Stomach (tissue), 9 donors: ENCODE results near the gene ITGAD. TPM values are rescaled to one million over a fixed set of nuclear protein-coding genes. Genes with fewer than 3 reads are reported as not detected.
"Not testable (repeated sequence)": the region's sequence is repeated elsewhere in the genome, so short reads cannot be mapped to it uniquely, and the experiment has no call there.

ENCODE experiments used
- DNase-seq, 2 donors: peaks; one replicate each; pipeline versions ENCODE4 v3.0.0 to v3.0.0-alpha.2; 2013 to 2019
- H3K27ac ChIP-seq, 5 donors: fragments of 200-600 bp in 4 of 5; sonication (generic) in 4 of 5; one replicate each; pipeline ENCODE4 v1.5.1; 2013 to 2019; ENCODE audit warnings: mild to moderate bottlenecking in 1 of 5, moderate library complexity in 1 of 5
- H3K27me3 ChIP-seq, 3 donors: fragments of 200-600 bp; sonication (generic); one replicate each; pipeline ENCODE4 v1.5.1; 2017 to 2019; ENCODE audit warnings: mixed run types in 1 of 3
- H3K36me3 ChIP-seq, 4 donors: fragments of 200-600 bp; sonication (generic); 1 replicate in 3 of 4; 2 replicates in 1 of 4; pipeline ENCODE4 v1.5.1; 2016 to 2019
- H3K4me1 ChIP-seq, 4 donors: fragments of 200-600 bp; sonication (generic); one replicate each; pipeline ENCODE4 v1.5.1; 2016 to 2019
- H3K4me3 ChIP-seq, 4 donors: fragments of 200-600 bp; sonication (generic) in 3 of 4; one replicate each; pipeline ENCODE4 v1.5.1; 2016 to 2019; ENCODE audit warnings: mild to moderate bottlenecking in 1 of 4
- H3K9me3 ChIP-seq, 4 donors: fragments of 200-600 bp; sonication (generic); one replicate each; pipeline ENCODE4 v1.5.1; 2016 to 2019
- EP300 ChIP-seq: sonication (generic); formaldehyde crosslinking; IDR thresholded peaks from one replicate; pipeline ENCODE4 v1.6.1; 2017; ENCODE audit warnings: antibody characterized with exemption
- POLR2A ChIP-seq, 4 donors: fragments of 450-650 bp; IDR thresholded peaks; one replicate each; pipeline ENCODE4 v1.6.1; 2016; ENCODE audit warnings: antibody characterized with exemption in 4 of 4, control low read depth in 2 of 4, mild to moderate bottlenecking in 1 of 4, moderate library complexity in 1 of 4
- POLR2AphosphoS5 ChIP-seq, 3 donors: sonication (generic); formaldehyde crosslinking; IDR thresholded peaks; one replicate each; pipeline ENCODE4 v1.6.1; 2016; ENCODE audit warnings: antibody characterized with exemption in 3 of 3
- WGBS, 5 donors: extraction: QIAGEN DNeasy Blood & Tissue Kit in 3 of 5; methylation state at CpG; one replicate each; pipeline versions ENCODE4 v1.1.5 to v1.1.7; 2013 to 2018; 5-methylcytosine and 5-hydroxymethylcytosine counted together
- intact Hi-C: fragments of 100-400 bp; cut with DNase I; formaldehyde crosslinking; loops from one replicate; pipeline ENCODE4 v1.15.1; 2023; ENCODE audit warnings: low total_unique reads
- polyA plus RNA-seq, 3 donors: library from polyadenylated mRNA; stranded (reverse); fragments of 200-250 nt; gene quantifications; one replicate each; pipeline ENCODE4 v1.2.3, GENCODE V29; 2013
- total RNA-seq, 5 donors: library from RNA; depleted of rRNA; stranded (reverse); fragments of >200 nt; gene quantifications; one replicate each; pipeline versions ENCODE4 v1.1.0 to v1.2.3, GENCODE V29; 2014 to 2016
- TF ChIP-seq, protein P1 (sequence below), 7 experiments: fragments of 450-650 bp in 4 of 7; fragments of 200-600 bp in 3 of 7; sonication (generic) in 3 of 7; IDR thresholded peaks; one replicate each; pipeline ENCODE4 v1.5.1; 2016 to 2019; ENCODE audit warnings: antibody characterized with exemption in 7 of 7, control low read depth in 2 of 7, mild to moderate bottlenecking in 1 of 7
- donor health status: healthy with polysubstance abuse.
- donor health status: Bipolar disorder and iron deficiency.
- donor health status: healthy.

Gene ITGAD
- total and polyA plus RNA-seq, 8 donors, result 0.29 to 0.37 TPM; not detected in 6

GRCh38 chr16:31416371-31416770 is 23.2 kb downstream of the ITGAD start:
- 71 to 84% (median 78%) methylated on average over 11 of the region's 11 CpGs for WGBS, 5 donors
- Histone ChIP-seq H3K27me3 (peaks cover 0 to 19% (median 2%) of the 10 kb centered on the region in 3 donors), H3K36me3 (no peaks in the 10 kb centered on the region), H3K9me3 (peaks cover 0 to 5% (median 2%) of the 10 kb centered on the region in 4 donors), H3K4me3 (no peak overlapping the region), H3K27ac (no peak overlapping the region), H3K4me1 (no peaks in the 10 kb centered on the region)
- no peak for DNase-seq
- intact Hi-C loops, result no loop called here
- TF ChIP-seq, protein P1, sequence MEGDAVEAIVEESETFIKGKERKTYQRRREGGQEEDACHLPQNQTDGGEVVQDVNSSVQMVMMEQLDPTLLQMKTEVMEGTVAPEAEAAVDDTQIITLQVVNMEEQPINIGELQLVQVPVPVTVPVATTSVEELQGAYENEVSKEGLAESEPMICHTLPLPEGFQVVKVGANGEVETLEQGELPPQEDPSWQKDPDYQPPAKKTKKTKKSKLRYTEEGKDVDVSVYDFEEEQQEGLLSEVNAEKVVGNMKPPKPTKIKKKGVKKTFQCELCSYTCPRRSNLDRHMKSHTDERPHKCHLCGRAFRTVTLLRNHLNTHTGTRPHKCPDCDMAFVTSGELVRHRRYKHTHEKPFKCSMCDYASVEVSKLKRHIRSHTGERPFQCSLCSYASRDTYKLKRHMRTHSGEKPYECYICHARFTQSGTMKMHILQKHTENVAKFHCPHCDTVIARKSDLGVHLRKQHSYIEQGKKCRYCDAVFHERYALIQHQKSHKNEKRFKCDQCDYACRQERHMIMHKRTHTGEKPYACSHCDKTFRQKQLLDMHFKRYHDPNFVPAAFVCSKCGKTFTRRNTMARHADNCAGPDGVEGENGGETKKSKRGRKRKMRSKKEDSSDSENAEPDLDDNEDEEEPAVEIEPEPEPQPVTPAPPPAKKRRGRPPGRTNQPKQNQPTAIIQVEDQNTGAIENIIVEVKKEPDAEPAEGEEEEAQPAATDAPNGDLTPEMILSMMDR (IDR thresholded peaks at IDR 0.05), result no peak
- TF ChIP-seq POLR2A (IDR thresholded peaks at IDR 0.05), result no peak
- no peak for TF ChIP-seq EP300
- no peak for TF ChIP-seq POLR2AphosphoS5 (IDR thresholded peaks at IDR 0.05)

DNA sequence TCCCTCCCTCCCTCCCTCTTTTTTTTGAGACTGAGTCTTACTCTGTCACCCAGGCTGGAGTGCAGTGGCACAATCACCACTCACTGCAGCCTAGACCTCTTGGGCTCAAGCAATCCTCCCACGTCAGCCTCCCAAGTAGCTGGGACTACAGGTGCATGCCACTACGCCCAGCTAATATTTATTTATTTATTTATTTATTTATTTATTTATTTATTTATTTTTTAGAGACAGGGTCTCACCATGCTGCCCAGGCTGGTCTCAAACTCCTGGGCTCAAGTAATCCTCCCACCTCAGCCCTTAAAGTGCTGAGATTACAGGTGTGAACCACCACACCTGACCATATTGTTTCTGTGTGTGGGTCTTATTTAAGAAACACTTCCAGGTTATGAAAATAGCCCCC is 23.9 kb downstream of the ITGAD start:
- intact Hi-C loops, H3K4me3 ChIP-seq, H3K36me3 ChIP-seq, DNase-seq, H3K9me3 ChIP-seq, H3K27ac ChIP-seq, H3K4me1 ChIP-seq: not testable (repeated sequence)
- WGBS, 5 donors, result 70 to 90% (median 80%) methylated on average over 2 of the region's 2 CpGs
- H3K27me3 ChIP-seq, result peaks cover 0 to 25% (median 2%) of the 10 kb centered on the region in 3 donors

DNA sequence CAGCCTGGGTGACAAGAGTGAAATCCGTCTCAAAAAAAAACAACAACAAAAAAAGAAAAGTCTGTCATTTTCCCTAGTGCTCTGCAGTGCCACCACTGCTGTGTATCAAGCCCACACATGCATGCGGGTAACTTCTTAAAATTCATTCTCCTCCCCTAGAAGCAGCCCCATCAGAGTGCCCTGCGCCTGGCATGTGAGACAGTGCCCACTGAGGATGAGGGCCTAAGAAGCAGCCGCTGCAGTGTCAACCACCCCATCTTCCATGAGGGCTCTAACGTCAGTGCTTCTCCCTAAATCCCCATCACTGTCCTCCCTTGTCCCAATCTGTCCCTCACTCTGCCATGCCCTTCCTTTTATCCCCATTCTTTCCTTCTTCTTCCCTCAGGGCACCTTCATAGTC is 24.8 kb downstream of the ITGAD start:
- TF ChIP-seq EP300 (no peak), POLR2A (IDR thresholded peaks at IDR 0.05) (no peak), POLR2AphosphoS5 (IDR thresholded peaks at IDR 0.05) (no peak)
- TF ChIP-seq, protein P1 (IDR thresholded peaks at IDR 0.05), result no peak
- H3K9me3 ChIP-seq, result peaks cover 0 to 5% (median 2%) of the 10 kb centered on the region in 4 donors
- H3K36me3 ChIP-seq, result no peaks in the 10 kb centered on the region
- no peak overlapping the region for H3K27ac ChIP-seq
- no peaks in the 10 kb centered on the region for H3K4me1 ChIP-seq
- peaks cover 0 to 33% (median 2%) of the 10 kb centered on the region in 3 donors for H3K27me3 ChIP-seq
- 88 to 93% (median 91%) methylated on average over 5 of the region's 5 CpGs for WGBS, 5 donors
- no peak for DNase-seq
- H3K4me3 ChIP-seq, result no peak overlapping the region
- intact Hi-C loops, result no loop called here

DNA sequence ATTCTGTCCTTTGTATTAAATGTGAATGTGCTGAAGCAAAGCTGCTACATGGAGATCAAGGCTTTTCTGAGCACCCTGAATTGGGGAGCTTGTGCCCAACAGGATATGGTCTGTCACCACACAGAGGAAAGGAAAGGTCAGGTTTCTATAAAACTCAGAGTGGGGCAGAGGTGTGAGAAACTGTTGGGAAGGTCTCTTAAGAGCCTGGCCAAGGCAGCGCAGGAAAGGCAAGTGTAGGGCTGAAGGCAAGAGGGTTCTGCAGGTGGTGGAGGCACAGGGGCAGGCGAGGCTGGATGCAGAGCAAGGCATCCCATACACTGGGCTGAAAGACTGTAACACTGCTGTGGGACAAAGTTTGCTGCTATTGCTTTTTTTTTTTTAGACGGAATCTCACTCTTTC is 26.9 kb downstream of the ITGAD start:
- intact Hi-C loops, result no loop called here
- no peak for DNase-seq
- no peaks in the 10 kb centered on the region for H3K4me1 ChIP-seq
- H3K36me3 ChIP-seq, result no peaks in the 10 kb centered on the region
- WGBS, 5 donors, result 65 to 82% (median 74%) methylated on average over 3 of the region's 3 CpGs
- H3K27me3 ChIP-seq, result peaks cover 0 to 40% (median 2%) of the 10 kb centered on the region in 3 donors
- H3K27ac ChIP-seq, result no peak overlapping the region
- peaks cover 0 to 5% (median 2%) of the 10 kb centered on the region in 4 donors for H3K9me3 ChIP-seq
- H3K4me3 ChIP-seq, result no peak overlapping the region
- TF ChIP-seq, protein P1 (IDR thresholded peaks at IDR 0.05), result no peak

- DNase-seq, result no peak
- WGBS, 5 donors, result 55 to 62% (median 60%) methylated on average over 6 of the region's 6 CpGs
- Histone ChIP-seq H3K27ac (no peak overlapping the region), H3K27me3 (peaks cover 0 to 40% (median 2%) of the 10 kb centered on the region in 3 donors), H3K4me1 (no peaks in the 10 kb centered on the region), H3K9me3 (peaks cover 0 to 5% (median 2%) of the 10 kb centered on the region in 4 donors), H3K4me3 (no peak overlapping the region), H3K36me3 (no peaks in the 10 kb centered on the region)
- TF ChIP-seq, protein P1 (IDR thresholded peaks at IDR 0.05), result no peak
- TF ChIP-seq POLR2AphosphoS5 (IDR thresholded peaks at IDR 0.05), result no peak
- no peak for TF ChIP-seq EP300
- no peak for TF ChIP-seq POLR2A (IDR thresholded peaks at IDR 0.05)
- intact Hi-C loops, result no loop called here
Measured at GRCh38 chr16:31421587-31421986, 28.5 kb downstream of the ITGAD start.
